Tibial nerve (tissue), 3 donors: ENCODE data around the gene NDUFB5.

Experiments
- CTCF ChIP-seq, 5 experiments: fragments of 200-600 bp in 3 of 5; fragments of 450-650 bp in 2 of 5; sonication (generic) in 3 of 5; IDR thresholded peaks; one replicate each; pipeline ENCODE4 v1.5.1; 2016 to 2019; ENCODE audit warnings: antibody characterized with exemption in 5 of 5, mild to moderate bottlenecking in 3 of 5, moderate library complexity in 2 of 5
- POLR2A ChIP-seq, 2 donors: fragments of 450-650 bp; IDR thresholded peaks; one replicate each; pipeline ENCODE4 v1.6.1; 2017; ENCODE audit warnings: antibody characterized with exemption in 2 of 2, mild to moderate bottlenecking in 2 of 2, moderate library complexity in 2 of 2

GRCh38 chr3:179615458-179616173 lies 11.0 kb downstream of the NDUFB5 start:
- TF ChIP-seq CTCF (IDR thresholded peaks at IDR 0.05) (no peak), POLR2A (IDR thresholded peaks at IDR 0.05) (no peak)
